ENCODE data around the gene SPATS2L. TPM values are rescaled to one million over a fixed set of nuclear protein-coding genes. Genes with fewer than 3 reads are reported as not detected.

SPATS2L gene
- total RNA-seq, 1 experiment from 2014 or later = 47.3 TPM

DNA sequence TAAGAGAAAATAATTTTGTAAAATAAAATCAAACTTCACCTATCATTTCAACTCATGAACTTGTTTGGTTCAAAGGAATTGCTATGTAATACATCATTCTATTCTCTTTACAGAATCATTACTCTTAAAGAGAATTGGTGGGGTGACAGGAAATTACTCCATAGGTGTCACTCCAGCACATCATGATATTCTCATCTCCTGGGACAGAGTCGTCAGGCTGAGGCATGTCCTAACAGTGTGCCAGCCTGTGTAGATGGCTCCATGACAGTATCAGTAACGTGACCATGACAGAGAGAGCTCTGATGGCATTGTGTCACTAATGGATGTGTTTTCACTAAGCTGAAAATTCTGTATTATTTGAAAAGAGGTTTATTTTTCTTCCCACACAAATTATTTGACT, 13.9 kb downstream of the SPATS2L start:
- no peak overlapping the region for H3K4ac ChIP-seq (ENCODE audit: low read depth, low read length)
- peaks cover 63% of the 10 kb centered on the region for H3K79me2 ChIP-seq (ENCODE audit: insufficient read depth, low read length)
- H3K79me1 ChIP-seq (ENCODE audit: insufficient read depth, low read depth, low read length, poor library complexity, severe bottlenecking) = peaks cover 2% of the 10 kb centered on the region
- no peak overlapping the region for H3K56ac ChIP-seq (ENCODE audit: insufficient read length, low read depth, low read length)
- H2BK12ac ChIP-seq (ENCODE audit: insufficient read length, low read depth, low read length) = no peak overlapping the region
- Mint-ChIP-seq H3K27ac (peak overlapping the region in 2 of 3 experiments; percentile 18 to 76; a peak in 1 of 7 replicates), H3K36me3 (ENCODE audit: insufficient read depth in 1 of 3, low read depth in 3 of 3) (no peaks in the 10 kb centered on the region), H3K4me3 (no peak overlapping the region), H3K4me1 (peaks cover 76 to 79% of the 10 kb centered on the region in 2 experiments), H3K27me3 (ENCODE audit: low read depth) (no peaks in the 10 kb centered on the region), H3K9me3 (no peaks in the 10 kb centered on the region)
- no peaks in the 10 kb centered on the region for H4K20me1 ChIP-seq (ENCODE audit: control insufficient read depth, insufficient read depth, insufficient read length)
- no peak overlapping the region for H2BK5ac ChIP-seq (ENCODE audit: insufficient read length, low read length)
- H3K14ac ChIP-seq (ENCODE audit: insufficient read depth, low read length) = no peak overlapping the region
- H3K23ac ChIP-seq (ENCODE audit: insufficient read length, low read depth, low read length) = no peak overlapping the region
- no peak overlapping the region for H2BK120ac ChIP-seq (ENCODE audit: low read depth, low read length, poor library complexity, severe bottlenecking)
- H2BK20ac ChIP-seq (ENCODE audit: low read depth, low read length, poor library complexity, severe bottlenecking) = no peak overlapping the region
- no peak overlapping the region for H3K4me2 ChIP-seq (ENCODE audit: insufficient read depth, insufficient read length, low read length)
- no CpG with 5 or more reads among the region's 2 CpGs for WGBS (ENCODE audit: extremely low coverage, insufficient read length, low lambda C conversion rate)
- no peak overlapping the region for H4K91ac ChIP-seq (ENCODE audit: insufficient read length, low read depth, low read length)
- H2AFZ ChIP-seq (ENCODE audit: low read length) = no peak overlapping the region
- H3K23me2 ChIP-seq (ENCODE audit: insufficient read length, low read depth, low read length, poor library complexity, severe bottlenecking) = no peaks in the 10 kb centered on the region
- peaks cover 43% of the 10 kb centered on the region for H3K4me1 ChIP-seq (ENCODE audit: insufficient read depth, low read length)
- no peaks in the 10 kb centered on the region for H3K27me3 ChIP-seq (ENCODE audit: insufficient read depth, low read length)
- H3K27ac ChIP-seq (ENCODE audit: insufficient read length, low read depth, low read length) = no peak overlapping the region
- no peak overlapping the region for H2BK15ac ChIP-seq (ENCODE audit: low read depth, low read length)
- no peak overlapping the region for H3T11ph ChIP-seq (ENCODE audit: low read length)
- H3K9me3 ChIP-seq (ENCODE audit: control insufficient read depth, low read depth, low read length) = no peaks in the 10 kb centered on the region
- H4K5ac ChIP-seq (ENCODE audit: insufficient read length, low read depth, low read length) = no peak overlapping the region
- H4K8ac ChIP-seq (replicated peaks; ENCODE audit: insufficient read length, low read depth, low read length) = no peak overlapping the region
- DNase-seq = no peak
- no peak overlapping the region for H3K18ac ChIP-seq (ENCODE audit: insufficient read length, low read depth, low read length)
- TF ChIP-seq, protein P1, sequence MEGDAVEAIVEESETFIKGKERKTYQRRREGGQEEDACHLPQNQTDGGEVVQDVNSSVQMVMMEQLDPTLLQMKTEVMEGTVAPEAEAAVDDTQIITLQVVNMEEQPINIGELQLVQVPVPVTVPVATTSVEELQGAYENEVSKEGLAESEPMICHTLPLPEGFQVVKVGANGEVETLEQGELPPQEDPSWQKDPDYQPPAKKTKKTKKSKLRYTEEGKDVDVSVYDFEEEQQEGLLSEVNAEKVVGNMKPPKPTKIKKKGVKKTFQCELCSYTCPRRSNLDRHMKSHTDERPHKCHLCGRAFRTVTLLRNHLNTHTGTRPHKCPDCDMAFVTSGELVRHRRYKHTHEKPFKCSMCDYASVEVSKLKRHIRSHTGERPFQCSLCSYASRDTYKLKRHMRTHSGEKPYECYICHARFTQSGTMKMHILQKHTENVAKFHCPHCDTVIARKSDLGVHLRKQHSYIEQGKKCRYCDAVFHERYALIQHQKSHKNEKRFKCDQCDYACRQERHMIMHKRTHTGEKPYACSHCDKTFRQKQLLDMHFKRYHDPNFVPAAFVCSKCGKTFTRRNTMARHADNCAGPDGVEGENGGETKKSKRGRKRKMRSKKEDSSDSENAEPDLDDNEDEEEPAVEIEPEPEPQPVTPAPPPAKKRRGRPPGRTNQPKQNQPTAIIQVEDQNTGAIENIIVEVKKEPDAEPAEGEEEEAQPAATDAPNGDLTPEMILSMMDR (conservative IDR thresholded peaks at IDR 0.05) = no peak
- no peak overlapping the region for H2AK5ac ChIP-seq (ENCODE audit: insufficient read length, low read length)
- H3K9ac ChIP-seq (ENCODE audit: extremely low read depth, insufficient read length, low read length) = no peak overlapping the region
